HEK293 (cell line): Measurements from ENCODE around the gene WNT16.

Experiments used
- CTCF ChIA-PET: fragments of 350-600 bp; formaldehyde crosslinking; extraction: SDS; loops from one replicate; lab custom pipeline; 2021; ENCODE audit warnings: antibody characterized with exemption; lab: Yijun Ruan, JAX
- POLR2A ChIA-PET: fragments of 300-600 bp; formaldehyde crosslinking; extraction: SDS; loops from one replicate; lab custom pipeline; 2020; ENCODE audit warnings: antibody characterized with exemption, inconsistent platforms; lab: Yijun Ruan, JAX
- H3K27ac ChIP-seq: fragments of 200-500 bp; sonication (Bioruptor generic); 2 replicates; pipeline ENCODE4 v1.5.1; 2014; ENCODE audit warnings: low read depth, low read length, control low read depth, inconsistent platforms; ENCODE audit errors: extremely low read depth
- H3K36me3 ChIP-seq, 2 experiments: fragments of 200-500 bp in 1 of 2; sonication (Bioruptor generic) in 1 of 2; 1 replicate in 1 of 2; 2 replicates in 1 of 2; pipeline ENCODE4 v1.5.1; 2014 to 2017; ENCODE audit warnings: inconsistent platforms in 2 of 2, low read length in 2 of 2; ENCODE audit not compliant: control insufficient read depth in 2 of 2, insufficient read depth in 1 of 2
- H3K4me1 ChIP-seq: fragments of 200-500 bp; sonication (Bioruptor generic); 2 replicates; pipeline ENCODE4 v1.5.1; 2014; ENCODE audit warnings: mild to moderate bottlenecking, low read length, inconsistent platforms; ENCODE audit not compliant: control insufficient read depth, insufficient read depth
- H3K4me3 ChIP-seq: 2 replicates; pipeline ENCODE4 v1.5.1; 2011; ENCODE audit warnings: low read depth, mild to moderate bottlenecking, control low read depth, low read length, moderate library complexity
- H3K9me3 ChIP-seq: fragments of 200-500 bp; sonication (Bioruptor generic); 2 replicates; pipeline ENCODE4 v1.5.1; 2014; ENCODE audit warnings: low read depth, low read length, inconsistent platforms; ENCODE audit not compliant: control insufficient read depth, insufficient read depth
- GFI1B ChIP-seq: fragments of 450-650 bp; formaldehyde crosslinking; IDR thresholded peaks from 2 replicates; pipeline ENCODE4 v1.5.1; 2016; ENCODE audit warnings: missing biosample characterization, missing genetic modification characterization
- GLI4 ChIP-seq: fragments of 450-650 bp; formaldehyde crosslinking; IDR thresholded peaks from 2 replicates; pipeline ENCODE4 v1.5.1; 2016; ENCODE audit warnings: missing biosample characterization, missing genetic modification characterization
- MYNN ChIP-seq: fragments of 450-650 bp; formaldehyde crosslinking; IDR thresholded peaks from 2 replicates; pipeline ENCODE4 v1.5.1; 2016; ENCODE audit warnings: missing biosample characterization, missing genetic modification characterization, borderline replicate concordance
- SALL2 ChIP-seq: fragments of 450-650 bp; formaldehyde crosslinking; IDR thresholded peaks from 2 replicates; pipeline ENCODE4 v1.5.0; 2017; ENCODE audit warnings: missing biosample characterization, mild to moderate bottlenecking, missing genetic modification characterization, borderline replicate concordance
- YY2 ChIP-seq: fragments of 450-650 bp; formaldehyde crosslinking; IDR thresholded peaks from 2 replicates; pipeline ENCODE4 v1.5.1; 2016; ENCODE audit warnings: missing biosample characterization, missing genetic modification characterization
- ZBTB1 ChIP-seq: fragments of 450-650 bp; formaldehyde crosslinking; IDR thresholded peaks from 2 replicates; pipeline ENCODE4 v1.5.1; 2016; ENCODE audit warnings: missing biosample characterization, missing genetic modification characterization
- ZNF132 ChIP-seq: fragments of 450-650 bp; formaldehyde crosslinking; IDR thresholded peaks from 2 replicates; pipeline ENCODE4 v1.5.1; 2017; ENCODE audit warnings: missing biosample characterization, missing genetic modification characterization, borderline replicate concordance
- ZNF184 ChIP-seq: fragments of 450-650 bp; IDR thresholded peaks from 2 replicates; pipeline ENCODE4 v1.5.1; 2018; ENCODE audit warnings: missing biosample characterization, mild to moderate bottlenecking, missing genetic modification characterization
- ZNF2 ChIP-seq: fragments of 450-650 bp; formaldehyde crosslinking; IDR thresholded peaks from 2 replicates; pipeline ENCODE4 v1.5.1; 2016; ENCODE audit warnings: missing biosample characterization, missing genetic modification characterization
- ZNF239 ChIP-seq: fragments of 450-650 bp; formaldehyde crosslinking; IDR thresholded peaks from 2 replicates; pipeline ENCODE4 v1.5.1; 2016; ENCODE audit warnings: missing biosample characterization, missing genetic modification characterization
- ZNF24 ChIP-seq: fragments of 450-650 bp; formaldehyde crosslinking; IDR thresholded peaks from 2 replicates; pipeline ENCODE4 v1.5.1; 2016; ENCODE audit warnings: missing biosample characterization, missing genetic modification characterization
- ZNF248 ChIP-seq: fragments of 450-650 bp; formaldehyde crosslinking; IDR thresholded peaks from 2 replicates; pipeline ENCODE4 v1.5.1; 2017; ENCODE audit warnings: missing biosample characterization, missing genetic modification characterization
- ZNF266 ChIP-seq: fragments of 450-650 bp; formaldehyde crosslinking; IDR thresholded peaks from 2 replicates; pipeline ENCODE4 v1.5.1; 2016; ENCODE audit warnings: missing biosample characterization, missing genetic modification characterization, low read depth
- ZNF335 ChIP-seq: fragments of 450-650 bp; formaldehyde crosslinking; conservative IDR thresholded peaks from 2 replicates; pipeline ENCODE4 v1.5.1; 2016; ENCODE audit warnings: missing biosample characterization, missing genetic modification characterization
- ZNF423 ChIP-seq: fragments of 450-650 bp; formaldehyde crosslinking; IDR thresholded peaks from 2 replicates; pipeline ENCODE4 v1.5.1; 2016; ENCODE audit warnings: missing biosample characterization, missing genetic modification characterization
- ZNF548 ChIP-seq: fragments of 450-650 bp; formaldehyde crosslinking; IDR thresholded peaks from 2 replicates; pipeline ENCODE4 v1.5.1; 2016; ENCODE audit warnings: missing biosample characterization, missing genetic modification characterization
- ZNF549 ChIP-seq: fragments of 450-650 bp; IDR thresholded peaks from 2 replicates; pipeline ENCODE4 v1.5.1; 2018; ENCODE audit warnings: missing biosample characterization, missing genetic modification characterization, mild to moderate bottlenecking, inconsistent platforms, moderate library complexity
- ZNF555 ChIP-seq: fragments of 450-650 bp; formaldehyde crosslinking; conservative IDR thresholded peaks from 2 replicates; pipeline ENCODE4 v1.5.1; 2017; ENCODE audit warnings: missing biosample characterization, mild to moderate bottlenecking, missing genetic modification characterization, inconsistent platforms
- ZNF585B ChIP-seq: fragments of 450-650 bp; formaldehyde crosslinking; IDR thresholded peaks from 2 replicates; pipeline ENCODE4 v1.5.1; 2016; ENCODE audit warnings: missing biosample characterization, missing genetic modification characterization
- ZNF596 ChIP-seq: fragments of 450-650 bp; IDR thresholded peaks from 2 replicates; pipeline ENCODE4 v1.5.0; 2018; ENCODE audit warnings: missing biosample characterization, mild to moderate bottlenecking, missing genetic modification characterization, moderate library complexity
- ZNF623 ChIP-seq: fragments of 450-650 bp; formaldehyde crosslinking; IDR thresholded peaks from 2 replicates; pipeline ENCODE4 v1.5.1; 2016; ENCODE audit warnings: missing biosample characterization, missing genetic modification characterization
- ZNF677 ChIP-seq: fragments of 450-650 bp; IDR thresholded peaks from 2 replicates; pipeline ENCODE4 v1.5.0; 2018; ENCODE audit warnings: missing biosample characterization, mild to moderate bottlenecking, missing genetic modification characterization, moderate library complexity
- ZNF843 ChIP-seq: fragments of 450-650 bp; formaldehyde crosslinking; IDR thresholded peaks from 2 replicates; pipeline ENCODE4 v1.5.1; 2016; ENCODE audit warnings: missing biosample characterization, missing genetic modification characterization
- TF ChIP-seq, protein P1 (sequence below): fragments of 450-650 bp; formaldehyde crosslinking; IDR thresholded peaks from 2 replicates; pipeline ENCODE4 v1.5.1; 2016; ENCODE audit warnings: missing biosample characterization, missing genetic modification characterization, borderline replicate concordance
- TF ChIP-seq, protein P2 (sequence below): fragments of 450-650 bp; formaldehyde crosslinking; IDR thresholded peaks from 2 replicates; pipeline ENCODE4 v1.5.1; 2016; ENCODE audit warnings: missing biosample characterization, missing genetic modification characterization
- TF ChIP-seq, protein P3 (sequence below): fragments of 450-650 bp; formaldehyde crosslinking; IDR thresholded peaks from 2 replicates; pipeline ENCODE4 v1.5.1; 2017; ENCODE audit warnings: missing biosample characterization, missing genetic modification characterization
- TF ChIP-seq, protein P4 (sequence below): fragments of 450-650 bp; formaldehyde crosslinking; IDR thresholded peaks from 2 replicates; pipeline ENCODE4 v1.5.1; 2016; ENCODE audit warnings: missing biosample characterization, missing genetic modification characterization

Gene WNT16

DNA sequence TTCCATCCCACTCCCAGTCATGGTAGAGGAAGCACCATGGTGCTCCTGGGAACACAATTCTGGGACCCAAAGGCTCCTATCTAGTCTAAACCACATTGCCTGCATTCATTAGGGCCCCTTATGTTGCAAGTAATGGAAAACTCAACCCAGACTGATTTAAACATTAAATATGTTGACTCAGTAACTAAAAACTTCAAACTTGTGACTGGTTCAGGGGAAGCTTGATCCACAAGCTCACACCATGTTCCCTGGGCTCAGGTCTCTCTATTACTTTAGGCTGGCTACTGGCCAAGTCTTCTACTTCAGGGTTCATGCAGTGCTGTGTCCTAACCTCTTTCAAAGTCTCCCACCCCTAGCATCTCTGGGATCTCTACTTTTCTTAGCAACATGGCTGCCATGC lies 13.1 kb downstream of the WNT16 start:
- Histone ChIP-seq H3K36me3 (peaks cover 0 to under 1% of the 10 kb centered on the region in 2 experiments; a peak in 1 of 3 replicates), H3K4me1 (no peaks in the 10 kb centered on the region), H3K9me3 (no peaks in the 10 kb centered on the region), H3K27ac (no peak overlapping the region), H3K4me3 (no peak overlapping the region)
- CTCF ChIA-PET = no interaction called here
- TF ChIP-seq ZNF677 (tag by site-specific recombination) (no peak), ZNF623 (tag by site-specific recombination) (no peak), YY2 (tag by site-specific recombination) (no peak), SALL2 (no peak), ZNF248 (tag by site-specific recombination) (no peak), ZNF184 (no peak), ZNF239 (tag by site-specific recombination) (no peak), MYNN (tag by site-specific recombination) (no peak), GLI4 (no peak), ZNF132 (tag by site-specific recombination) (no peak), ZNF24 (no peak), ZNF335 (tag by site-specific recombination) (no peak), ZNF843 (tag by site-specific recombination) (no peak), ZNF585B (no peak)
- TF ChIP-seq, protein P1, sequence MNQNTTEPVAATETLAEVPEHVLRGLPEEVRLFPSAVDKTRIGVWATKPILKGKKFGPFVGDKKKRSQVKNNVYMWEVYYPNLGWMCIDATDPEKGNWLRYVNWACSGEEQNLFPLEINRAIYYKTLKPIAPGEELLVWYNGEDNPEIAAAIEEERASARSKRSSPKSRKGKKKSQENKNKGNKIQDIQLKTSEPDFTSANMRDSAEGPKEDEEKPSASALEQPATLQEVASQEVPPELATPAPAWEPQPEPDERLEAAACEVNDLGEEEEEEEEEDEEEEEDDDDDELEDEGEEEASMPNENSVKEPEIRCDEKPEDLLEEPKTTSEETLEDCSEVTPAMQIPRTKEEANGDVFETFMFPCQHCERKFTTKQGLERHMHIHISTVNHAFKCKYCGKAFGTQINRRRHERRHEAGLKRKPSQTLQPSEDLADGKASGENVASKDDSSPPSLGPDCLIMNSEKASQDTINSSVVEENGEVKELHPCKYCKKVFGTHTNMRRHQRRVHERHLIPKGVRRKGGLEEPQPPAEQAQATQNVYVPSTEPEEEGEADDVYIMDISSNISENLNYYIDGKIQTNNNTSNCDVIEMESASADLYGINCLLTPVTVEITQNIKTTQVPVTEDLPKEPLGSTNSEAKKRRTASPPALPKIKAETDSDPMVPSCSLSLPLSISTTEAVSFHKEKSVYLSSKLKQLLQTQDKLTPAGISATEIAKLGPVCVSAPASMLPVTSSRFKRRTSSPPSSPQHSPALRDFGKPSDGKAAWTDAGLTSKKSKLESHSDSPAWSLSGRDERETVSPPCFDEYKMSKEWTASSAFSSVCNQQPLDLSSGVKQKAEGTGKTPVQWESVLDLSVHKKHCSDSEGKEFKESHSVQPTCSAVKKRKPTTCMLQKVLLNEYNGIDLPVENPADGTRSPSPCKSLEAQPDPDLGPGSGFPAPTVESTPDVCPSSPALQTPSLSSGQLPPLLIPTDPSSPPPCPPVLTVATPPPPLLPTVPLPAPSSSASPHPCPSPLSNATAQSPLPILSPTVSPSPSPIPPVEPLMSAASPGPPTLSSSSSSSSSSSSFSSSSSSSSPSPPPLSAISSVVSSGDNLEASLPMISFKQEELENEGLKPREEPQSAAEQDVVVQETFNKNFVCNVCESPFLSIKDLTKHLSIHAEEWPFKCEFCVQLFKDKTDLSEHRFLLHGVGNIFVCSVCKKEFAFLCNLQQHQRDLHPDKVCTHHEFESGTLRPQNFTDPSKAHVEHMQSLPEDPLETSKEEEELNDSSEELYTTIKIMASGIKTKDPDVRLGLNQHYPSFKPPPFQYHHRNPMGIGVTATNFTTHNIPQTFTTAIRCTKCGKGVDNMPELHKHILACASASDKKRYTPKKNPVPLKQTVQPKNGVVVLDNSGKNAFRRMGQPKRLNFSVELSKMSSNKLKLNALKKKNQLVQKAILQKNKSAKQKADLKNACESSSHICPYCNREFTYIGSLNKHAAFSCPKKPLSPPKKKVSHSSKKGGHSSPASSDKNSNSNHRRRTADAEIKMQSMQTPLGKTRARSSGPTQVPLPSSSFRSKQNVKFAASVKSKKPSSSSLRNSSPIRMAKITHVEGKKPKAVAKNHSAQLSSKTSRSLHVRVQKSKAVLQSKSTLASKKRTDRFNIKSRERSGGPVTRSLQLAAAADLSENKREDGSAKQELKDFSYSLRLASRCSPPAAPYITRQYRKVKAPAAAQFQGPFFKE (tag by site-specific recombination) = no peak
- TF ChIP-seq, protein P2, sequence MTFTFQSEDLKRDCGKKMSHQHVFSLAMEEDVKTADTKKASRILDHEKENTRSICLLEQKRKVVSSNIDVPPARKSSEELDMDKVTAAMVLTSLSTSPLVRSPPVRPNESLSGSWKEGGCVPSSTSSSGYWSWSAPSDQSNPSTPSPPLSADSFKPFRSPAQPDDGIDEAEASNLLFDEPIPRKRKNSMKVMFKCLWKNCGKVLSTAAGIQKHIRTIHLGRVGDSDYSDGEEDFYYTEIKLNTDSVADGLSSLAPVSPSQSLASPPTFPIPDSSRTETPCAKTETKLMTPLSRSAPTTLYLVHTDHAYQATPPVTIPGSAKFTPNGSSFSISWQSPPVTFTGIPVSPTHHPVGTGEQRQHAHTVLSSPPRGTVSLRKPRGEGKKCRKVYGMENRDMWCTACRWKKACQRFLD (tag by site-specific recombination) = no peak
- TF ChIP-seq, protein P3, sequence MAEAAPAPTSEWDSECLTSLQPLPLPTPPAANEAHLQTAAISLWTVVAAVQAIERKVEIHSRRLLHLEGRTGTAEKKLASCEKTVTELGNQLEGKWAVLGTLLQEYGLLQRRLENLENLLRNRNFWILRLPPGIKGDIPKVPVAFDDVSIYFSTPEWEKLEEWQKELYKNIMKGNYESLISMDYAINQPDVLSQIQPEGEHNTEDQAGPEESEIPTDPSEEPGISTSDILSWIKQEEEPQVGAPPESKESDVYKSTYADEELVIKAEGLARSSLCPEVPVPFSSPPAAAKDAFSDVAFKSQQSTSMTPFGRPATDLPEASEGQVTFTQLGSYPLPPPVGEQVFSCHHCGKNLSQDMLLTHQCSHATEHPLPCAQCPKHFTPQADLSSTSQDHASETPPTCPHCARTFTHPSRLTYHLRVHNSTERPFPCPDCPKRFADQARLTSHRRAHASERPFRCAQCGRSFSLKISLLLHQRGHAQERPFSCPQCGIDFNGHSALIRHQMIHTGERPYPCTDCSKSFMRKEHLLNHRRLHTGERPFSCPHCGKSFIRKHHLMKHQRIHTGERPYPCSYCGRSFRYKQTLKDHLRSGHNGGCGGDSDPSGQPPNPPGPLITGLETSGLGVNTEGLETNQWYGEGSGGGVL (tag by site-specific recombination) = no peak
- POLR2A ChIA-PET = no interaction called here

DNA sequence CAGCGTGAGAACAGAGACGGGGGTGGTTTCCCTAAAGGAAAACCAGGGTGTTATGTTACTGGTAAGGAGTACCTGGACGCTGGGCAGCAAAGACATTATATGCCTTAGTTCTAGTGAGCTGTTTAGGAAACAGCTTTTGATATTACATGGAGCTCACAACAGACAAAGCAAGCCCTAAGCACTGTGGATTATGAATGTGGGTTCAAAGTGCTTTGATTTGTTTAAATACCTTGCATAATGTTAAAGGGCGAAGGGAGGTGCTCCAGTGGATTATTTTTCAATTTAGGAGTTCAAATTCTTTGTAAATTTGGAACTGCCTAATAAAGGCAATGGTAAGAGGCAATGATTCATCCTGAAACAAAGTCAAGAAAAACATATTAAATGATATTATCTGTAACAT lies 13.8 kb downstream of the WNT16 start:
- Histone ChIP-seq H3K4me1 (no peaks in the 10 kb centered on the region), H3K27ac (no peak overlapping the region), H3K4me3 (no peak overlapping the region), H3K36me3 (peaks cover 0 to 6% of the 10 kb centered on the region in 2 experiments; a peak in 1 of 3 replicates), H3K9me3 (no peaks in the 10 kb centered on the region)
- CTCF ChIA-PET = no interaction called here
- POLR2A ChIA-PET = no interaction called here
- no peak for TF ChIP-seq ZNF2 (tag by site-specific recombination)
- TF ChIP-seq ZNF239 (tag by site-specific recombination) = no peak
- TF ChIP-seq, protein P4, sequence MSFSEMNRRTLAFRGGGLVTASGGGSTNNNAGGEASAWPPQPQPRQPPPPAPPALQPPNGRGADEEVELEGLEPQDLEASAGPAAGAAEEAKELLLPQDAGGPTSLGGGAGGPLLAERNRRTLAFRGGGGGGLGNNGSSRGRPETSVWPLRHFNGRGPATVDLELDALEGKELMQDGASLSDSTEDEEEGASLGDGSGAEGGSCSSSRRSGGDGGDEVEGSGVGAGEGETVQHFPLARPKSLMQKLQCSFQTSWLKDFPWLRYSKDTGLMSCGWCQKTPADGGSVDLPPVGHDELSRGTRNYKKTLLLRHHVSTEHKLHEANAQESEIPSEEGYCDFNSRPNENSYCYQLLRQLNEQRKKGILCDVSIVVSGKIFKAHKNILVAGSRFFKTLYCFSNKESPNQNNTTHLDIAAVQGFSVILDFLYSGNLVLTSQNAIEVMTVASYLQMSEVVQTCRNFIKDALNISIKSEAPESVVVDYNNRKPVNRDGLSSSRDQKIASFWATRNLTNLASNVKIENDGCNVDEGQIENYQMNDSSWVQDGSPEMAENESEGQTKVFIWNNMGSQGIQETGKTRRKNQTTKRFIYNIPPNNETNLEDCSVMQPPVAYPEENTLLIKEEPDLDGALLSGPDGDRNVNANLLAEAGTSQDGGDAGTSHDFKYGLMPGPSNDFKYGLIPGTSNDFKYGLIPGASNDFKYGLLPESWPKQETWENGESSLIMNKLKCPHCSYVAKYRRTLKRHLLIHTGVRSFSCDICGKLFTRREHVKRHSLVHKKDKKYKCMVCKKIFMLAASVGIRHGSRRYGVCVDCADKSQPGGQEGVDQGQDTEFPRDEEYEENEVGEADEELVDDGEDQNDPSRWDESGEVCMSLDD (tag by site-specific recombination) = no peak
- no peak for TF ChIP-seq ZNF423 (tag by site-specific recombination)
- TF ChIP-seq ZNF549 (tag by site-specific recombination) = no peak
- no peak for TF ChIP-seq ZNF548 (tag by site-specific recombination)
- no peak for TF ChIP-seq ZNF596 (tag by site-specific recombination)
- no peak for TF ChIP-seq ZBTB1 (tag by site-specific recombination)
- TF ChIP-seq GFI1B (tag by site-specific recombination) = no peak
- no peak for TF ChIP-seq ZNF677 (tag by site-specific recombination)
- TF ChIP-seq ZNF266 (tag by site-specific recombination) = no peak
- no peak for TF ChIP-seq ZNF555 (tag by site-specific recombination)
